Ramos (cell line): ENCODE results near the gene ESCO1.
"Not testable (repeated sequence)": the region's sequence is repeated elsewhere in the genome, so short reads cannot be mapped to it uniquely, and the experiment has no call there.

Experiments used
- in situ Hi-C: fragments of 300-500 bp; cut with MboI; formaldehyde crosslinking; loops from one replicate; pipeline ENCODE4 v1.14.3; 2022; ENCODE audit warnings: low sequenced_read_pairs; ENCODE audit not compliant: unreplicated experiment

The ESCO1 gene

DNA sequence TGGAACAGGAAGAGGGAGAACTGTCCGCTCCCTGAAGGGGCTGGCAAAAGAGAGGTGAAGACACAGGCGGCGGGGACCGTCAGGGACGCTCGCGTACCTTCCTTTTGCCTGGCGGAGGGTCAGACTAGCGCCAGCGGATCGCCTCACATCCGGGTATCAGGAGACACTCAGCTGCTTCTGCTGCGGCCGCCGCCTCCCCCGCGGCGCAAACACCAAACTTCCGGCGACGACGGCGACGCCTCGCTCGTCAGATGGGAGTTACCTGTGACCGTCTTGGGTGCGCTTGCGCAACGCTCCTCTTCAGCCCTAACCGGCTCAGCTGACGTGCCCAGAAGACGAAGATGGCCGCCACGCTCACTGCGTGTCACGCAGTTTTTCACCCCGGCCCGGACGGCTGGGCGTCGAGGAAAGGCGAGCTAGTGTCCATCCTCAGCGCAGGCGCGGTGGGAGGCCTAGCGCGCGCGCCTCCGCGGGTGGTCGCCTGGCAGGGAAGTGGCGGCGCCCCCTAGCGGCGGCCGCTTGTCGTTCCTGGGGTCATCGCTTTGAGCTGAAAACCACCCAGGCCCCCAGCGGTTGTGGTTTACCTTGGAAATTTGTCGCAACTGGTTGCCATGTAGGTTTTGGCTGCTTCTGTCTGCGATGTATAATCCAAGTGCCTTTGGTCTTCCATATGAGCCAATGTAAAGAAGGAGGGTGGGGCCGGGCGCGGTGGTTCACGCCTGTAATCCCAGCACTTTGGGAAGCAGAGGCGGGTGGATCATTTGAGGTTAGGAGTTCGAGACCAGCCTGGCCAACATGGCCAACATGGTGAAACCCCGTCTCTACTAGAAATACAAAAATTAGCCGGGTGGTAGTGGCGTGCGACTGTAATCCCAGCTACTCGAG lies at the start of gene ESCO1:
ESCO1 (minus strand) TSS at position 179 of the 885 bp plus-strand sequence. CDS start 25,861 bp downstream, outside the sequence.
- in situ Hi-C loops = loop anchor here (25.0 kb wide), 1 partner anchor 513 kb away; no protein-coding TSS in a partner anchor

GRCh38 chr18:21640375-21640774 lies 39.9 kb upstream of the ESCO1 start:
- in situ Hi-C loops = not testable (repeated sequence)

DNA sequence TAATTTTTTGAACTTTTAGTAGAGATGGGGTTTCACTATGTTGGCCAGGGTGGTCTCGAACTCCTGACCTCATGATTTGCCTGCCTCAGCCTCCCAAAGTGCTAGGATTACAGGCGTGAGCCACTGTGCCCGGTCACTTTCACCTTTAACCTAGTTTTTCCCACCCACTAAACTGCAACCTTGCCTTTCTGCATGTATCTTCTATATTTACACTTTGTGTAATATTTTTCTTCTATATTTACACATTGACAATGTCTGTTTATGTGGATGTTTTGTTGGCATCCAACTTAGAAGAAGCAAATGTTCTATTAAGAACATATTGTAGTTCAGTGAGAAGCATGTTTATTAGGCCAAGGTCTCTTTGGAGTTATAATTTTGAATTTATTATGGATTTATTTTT lies 38.3 kb upstream of the ESCO1 start:
- in situ Hi-C loops = no loop called here

DNA sequence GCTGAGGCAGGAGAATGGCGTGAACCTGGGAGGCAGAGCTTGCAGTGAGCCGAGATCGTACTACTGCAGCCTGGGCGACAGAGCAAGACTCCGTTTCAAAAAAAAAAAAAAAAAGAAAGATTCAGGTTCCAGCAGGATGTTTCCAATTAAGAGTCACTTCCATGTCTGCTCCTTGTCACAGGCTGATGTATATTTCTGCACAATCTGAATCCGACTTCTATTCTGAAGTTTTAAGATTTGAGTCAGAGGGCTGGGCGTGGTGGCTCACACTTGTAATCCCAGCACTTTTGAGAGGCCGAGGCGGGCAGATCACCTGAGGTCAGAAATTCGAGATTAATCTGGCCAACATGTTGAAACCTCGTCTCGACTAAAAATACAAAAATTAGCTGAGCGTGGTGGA lies 36.3 kb upstream of the ESCO1 start:
- in situ Hi-C loops = no loop called here

GRCh38 chr18:21634588-21635199 lies 34.2 kb upstream of the ESCO1 start:
- in situ Hi-C loops = no loop called here

- in situ Hi-C loops = no loop called here
These were observed 31.9 kb upstream of the ESCO1 start for GRCh38 chr18:21632393-21632792.

- in situ Hi-C loops = loop anchor here (10.0 kb wide), 1 partner anchor 56 kb away; no protein-coding TSS in a partner anchor
These were observed 28.8 kb upstream of the ESCO1 start for GRCh38 chr18:21629089-21629832.

DNA sequence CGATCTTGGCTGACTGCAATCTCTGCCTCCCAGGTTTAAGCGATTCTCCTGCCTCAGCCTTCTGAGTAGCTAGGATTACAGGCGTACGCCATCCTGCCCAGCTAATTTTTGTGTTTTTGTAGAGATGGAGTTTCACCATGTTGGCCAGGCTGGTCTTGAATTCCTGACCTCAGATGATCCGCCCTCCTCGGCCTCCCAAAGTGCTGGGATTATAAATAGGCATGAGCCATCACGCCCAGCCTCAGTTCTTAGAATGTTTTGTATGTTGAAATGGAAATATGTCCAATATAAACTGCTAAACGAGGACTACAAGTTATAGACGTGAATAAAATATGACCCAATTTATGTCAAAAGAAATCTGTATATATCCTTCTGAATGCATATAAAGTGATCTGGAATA lies 21.1 kb upstream of the ESCO1 start:
- in situ Hi-C loops = loop anchor here (10.0 to 25.0 kb wide), 2 partner anchors 63 to 534 kb away; no protein-coding TSS in a partner anchor

DNA sequence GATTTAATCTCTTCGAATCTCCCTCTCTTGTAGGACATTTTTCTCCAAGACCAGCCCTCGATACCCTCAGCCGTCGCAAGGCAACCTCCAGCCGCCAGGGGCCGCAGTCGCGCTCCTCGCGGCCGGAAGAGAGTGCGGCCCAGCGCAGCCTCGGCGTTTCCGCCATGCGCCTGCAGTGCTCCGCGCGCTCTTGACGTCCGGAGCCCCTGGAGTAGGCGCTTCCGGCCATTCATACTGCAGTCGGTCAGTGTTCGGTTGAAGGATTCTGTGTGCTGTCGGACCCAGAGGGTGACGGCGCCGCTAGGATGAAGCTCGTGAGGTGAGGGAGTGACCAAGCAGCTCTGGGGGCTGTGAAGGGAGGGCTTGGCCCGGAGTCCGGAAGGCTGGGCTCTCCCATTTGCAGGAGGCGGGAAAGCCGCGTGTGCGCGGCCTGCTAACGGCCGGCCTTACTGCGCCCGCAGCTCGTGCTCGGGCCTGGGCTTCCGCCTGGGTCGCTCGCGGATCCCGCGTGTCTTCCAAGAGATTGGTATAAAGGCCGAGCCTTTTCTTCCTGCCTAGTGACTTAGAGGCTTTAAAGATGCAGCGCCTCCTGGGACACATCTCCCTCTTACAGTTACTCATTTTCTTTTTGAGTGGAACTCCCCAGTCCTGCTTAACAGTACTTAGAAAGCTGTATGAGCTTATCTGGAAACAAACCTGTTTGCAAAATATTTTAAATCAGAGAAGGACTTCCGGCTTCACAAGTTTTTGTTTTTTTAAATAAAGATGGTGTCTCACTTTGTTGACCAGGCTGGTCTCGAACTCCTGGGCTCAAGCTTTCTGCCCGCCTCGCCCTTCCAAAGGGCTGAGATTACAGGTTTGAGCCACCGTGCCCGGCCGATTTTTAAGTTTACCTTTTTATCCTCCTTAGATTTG lies 11.9 kb upstream of the ESCO1 start, which contains the start of gene SNRPD1:
SNRPD1 (plus strand) TSS at position 190 of the 915 bp plus-strand sequence; CDS start at position 306, 116 bp downstream.
- in situ Hi-C loops = loop anchor here (25.0 kb wide), 1 partner anchor 525 kb away; no protein-coding TSS in a partner anchor

DNA sequence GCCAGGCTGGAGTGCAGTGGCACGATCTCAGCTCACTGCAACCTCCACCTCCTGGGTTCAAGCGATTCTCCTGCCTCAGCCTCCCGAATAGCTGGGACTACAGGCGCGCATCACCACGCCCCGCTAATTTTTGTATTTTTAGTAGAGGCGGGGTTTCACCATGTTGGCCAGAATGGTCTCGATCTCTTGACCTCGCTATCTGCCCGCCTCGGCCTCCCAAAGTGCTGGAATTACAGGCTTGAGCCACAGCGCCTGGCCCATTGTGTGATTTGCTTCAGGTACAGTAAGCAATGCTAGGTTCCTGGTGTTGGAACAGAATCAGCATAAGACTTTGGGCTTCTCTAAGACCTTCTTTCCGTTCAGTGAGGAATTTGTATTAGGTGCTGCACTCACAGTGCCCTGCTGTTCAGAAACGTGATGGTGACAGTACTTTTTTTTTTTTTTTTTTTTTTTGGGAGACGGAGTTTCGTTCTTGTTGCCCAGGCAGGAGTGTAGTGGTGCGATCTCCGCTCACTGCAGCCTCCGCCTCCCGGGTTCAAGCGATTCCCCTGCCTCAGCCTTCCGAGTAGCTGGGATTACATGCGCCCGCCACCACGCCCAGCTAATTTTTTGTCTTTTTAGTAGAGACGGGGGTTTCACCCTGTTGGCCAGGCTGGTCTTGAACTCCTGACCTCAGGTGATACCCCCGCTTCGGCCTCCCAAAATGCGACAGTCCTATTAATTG lies 11.1 kb upstream of the ESCO1 start:
- in situ Hi-C loops = loop anchor here (25.0 kb wide), 1 partner anchor 524 kb away; no protein-coding TSS in a partner anchor

DNA sequence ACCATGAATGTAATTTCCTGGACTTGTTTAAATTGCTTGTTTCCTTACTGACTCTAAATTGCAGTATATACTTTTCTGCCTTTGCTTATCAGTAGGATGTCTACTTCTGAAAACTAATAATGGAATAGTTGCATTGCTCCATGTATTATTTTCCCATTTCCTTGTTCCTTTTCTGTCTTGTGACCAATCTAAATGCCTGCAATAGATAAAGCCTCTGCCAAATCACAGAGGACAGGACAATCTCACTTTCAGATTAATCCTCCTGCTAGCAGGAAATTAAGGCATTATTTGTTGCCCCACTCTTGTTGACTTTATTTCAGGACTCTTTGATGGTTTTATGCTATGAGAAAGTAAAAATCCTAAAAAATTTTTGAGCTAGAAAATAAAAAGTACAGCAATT lies 4.7 kb upstream of the ESCO1 start:
- in situ Hi-C loops = loop anchor here (25.0 kb wide), 1 partner anchor 518 kb away; no protein-coding TSS in a partner anchor

GRCh38 chr18:21604671-21605070 lies 4.2 kb upstream of the ESCO1 start:
- in situ Hi-C loops = loop anchor here (25.0 kb wide), 1 partner anchor 517 kb away; no protein-coding TSS in a partner anchor

DNA sequence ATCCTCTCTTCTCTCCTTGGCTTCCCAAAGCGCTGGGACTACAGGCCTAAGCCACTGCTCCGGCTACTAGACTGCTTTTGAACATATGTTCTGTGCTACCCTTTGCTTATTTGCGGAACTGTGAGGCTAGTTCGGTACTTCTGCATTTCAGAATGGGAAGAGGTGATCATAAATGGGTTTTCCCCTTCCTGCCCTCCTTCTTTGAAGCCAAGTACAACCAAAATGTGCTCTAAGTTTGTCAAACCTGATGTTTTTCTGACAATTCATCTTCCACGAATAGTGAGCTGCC lies 1.7 kb upstream of the ESCO1 start:
- in situ Hi-C loops = loop anchor here (25.0 kb wide), 1 partner anchor 515 kb away; no protein-coding TSS in a partner anchor

DNA sequence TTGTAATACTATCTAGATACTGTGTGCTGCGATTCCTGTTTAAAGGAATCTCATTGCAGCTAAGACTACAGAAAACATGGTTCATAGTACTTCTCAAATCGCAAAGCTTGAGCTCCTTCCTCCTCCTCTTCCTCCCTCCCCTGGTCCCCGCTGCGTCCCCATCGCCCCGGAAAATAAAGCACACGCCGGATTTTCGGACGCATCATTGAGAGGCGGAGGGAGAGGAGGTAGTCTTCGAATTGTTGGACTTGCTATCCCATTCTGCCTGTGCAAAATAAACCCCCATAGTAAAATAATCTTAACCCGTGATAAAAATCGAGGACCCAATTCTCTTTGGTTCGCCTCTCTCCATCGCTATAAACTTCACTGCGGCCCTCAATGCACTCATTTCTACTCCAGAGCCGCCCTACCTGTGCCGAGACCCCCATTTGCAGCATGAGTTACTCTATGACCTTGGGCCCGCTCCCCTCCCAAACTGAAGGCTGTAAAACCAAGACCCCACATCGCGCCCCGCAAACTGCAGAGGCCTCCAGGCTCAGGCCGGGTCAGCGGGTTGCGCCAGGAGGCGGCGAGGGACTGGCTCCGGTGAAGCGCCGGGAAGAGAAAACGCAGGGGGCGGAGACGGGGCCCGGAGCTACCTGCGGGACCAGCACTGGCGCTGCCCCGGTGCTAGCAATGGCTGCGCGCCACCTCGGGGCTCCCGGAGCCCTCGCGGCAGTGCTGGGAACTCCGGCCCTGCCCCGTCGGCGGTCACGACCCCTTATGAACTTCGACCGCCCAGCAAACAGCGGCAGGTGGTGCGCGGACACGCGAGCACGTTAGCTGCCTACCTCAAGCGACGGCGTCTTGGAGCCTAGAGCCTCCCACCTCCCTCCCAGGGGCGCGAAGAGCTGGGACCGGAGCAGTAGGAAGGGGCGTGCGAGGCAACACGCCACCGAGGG lies 649 bp downstream of the ESCO1 start:
- in situ Hi-C loops = loop anchor here (25.0 kb wide), 1 partner anchor 513 kb away; no protein-coding TSS in a partner anchor

DNA sequence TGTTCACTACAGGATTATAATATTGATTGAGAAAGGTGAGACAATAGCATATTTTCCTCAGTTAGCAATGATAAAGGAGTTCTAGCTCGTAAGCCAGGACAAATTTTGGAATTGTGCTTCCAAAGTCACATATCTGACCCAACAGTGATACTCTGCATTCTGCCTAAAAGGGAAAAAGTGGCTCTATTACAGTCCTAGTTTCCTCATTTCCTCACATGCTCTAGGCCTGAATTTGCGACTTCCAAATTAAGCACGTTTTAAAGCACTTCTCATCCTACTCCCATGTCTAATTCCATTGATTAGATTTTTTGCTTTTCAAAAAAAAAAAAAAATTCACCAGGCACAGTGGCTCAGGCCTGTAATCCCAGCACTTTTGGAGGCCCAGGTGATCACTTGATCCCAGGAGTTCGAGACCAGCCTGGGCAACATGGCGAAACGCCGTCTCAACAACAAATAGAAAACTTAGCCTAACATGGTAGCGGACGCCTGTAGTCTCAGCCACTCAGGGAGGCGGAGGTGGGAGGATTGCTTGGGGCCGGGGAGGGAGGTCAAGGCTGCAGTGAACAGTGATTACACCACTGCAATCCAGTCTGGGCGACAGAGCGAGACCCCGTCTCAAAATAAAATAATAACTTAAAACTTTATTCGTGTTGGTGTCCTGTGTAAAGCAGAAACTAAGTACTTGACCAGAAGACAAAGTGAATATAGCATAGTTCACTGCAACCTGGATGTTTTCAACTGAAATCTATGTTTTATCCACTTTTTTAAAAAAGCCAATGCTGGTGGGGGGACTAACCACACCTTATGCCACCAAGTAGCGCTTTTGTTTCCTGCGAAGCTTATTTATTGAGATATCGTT lies 1.5 kb downstream of the ESCO1 start:
- in situ Hi-C loops = no loop called here

- in situ Hi-C loops = no loop called here
These were observed 2.9 kb downstream of the ESCO1 start for GRCh38 chr18:21597620-21598019.
